C1 segment of cervical spinal cord (tissue), 14 donors: ENCODE data around the gene GRK3.
"Not testable (repeated sequence)": the region's sequence is repeated elsewhere in the genome, so short reads cannot be mapped to it uniquely, and the experiment has no call there.

Source experiments
- DNase-seq, 14 donors: peaks; one replicate each; lab custom pipeline; 2025; lab: John Stamatoyannopoulos, UW

Gene GRK3

GRCh38 chr22:25625747-25626623, 61.5 kb downstream of the GRK3 start:
- DNase-seq = not testable (repeated sequence)

- no peak for DNase-seq
Measured at GRCh38 chr22:25626624-25626990, 62.1 kb downstream of the GRK3 start.

GRCh38 chr22:25627271-25627852, 62.9 kb downstream of the GRK3 start:
- no peak for DNase-seq

- no peak for DNase-seq
Measured at GRCh38 chr22:25628494-25628893, 64.0 kb downstream of the GRK3 start.

- no peak for DNase-seq
Measured at GRCh38 chr22:25629613-25630012, 65.1 kb downstream of the GRK3 start.

- DNase-seq = no peak
Measured at GRCh38 chr22:25630447-25630846, 66.0 kb downstream of the GRK3 start.

- DNase-seq = no peak
Measured at GRCh38 chr22:25636323-25636722, 71.8 kb downstream of the GRK3 start.

GRCh38 chr22:25637032-25637431, 72.6 kb downstream of the GRK3 start:
- DNase-seq = no peak

GRCh38 chr22:25637672-25638071, 73.2 kb downstream of the GRK3 start:
- DNase-seq = no peak

- DNase-seq = no peak
Measured at GRCh38 chr22:25638638-25639037, 74.2 kb downstream of the GRK3 start.

GRCh38 chr22:25641650-25642049, 77.2 kb downstream of the GRK3 start:
- DNase-seq = no peak

- no peak for DNase-seq
Measured at GRCh38 chr22:25643232-25644000, 78.9 kb downstream of the GRK3 start.

GRCh38 chr22:25644122-25644521, 79.6 kb downstream of the GRK3 start:
- DNase-seq = no peak

- no peak for DNase-seq
Measured at GRCh38 chr22:25645266-25645665, 80.8 kb downstream of the GRK3 start.

- no peak for DNase-seq
Measured at GRCh38 chr22:25645964-25646363, 81.5 kb downstream of the GRK3 start.

GRCh38 chr22:25650833-25651232, 86.4 kb downstream of the GRK3 start:
- no peak for DNase-seq

GRCh38 chr22:25651332-25652085, 87.0 kb downstream of the GRK3 start:
- no peak for DNase-seq

- DNase-seq = no peak
Measured at GRCh38 chr22:25654676-25655075, 90.2 kb downstream of the GRK3 start.

- DNase-seq = no peak
Measured at GRCh38 chr22:25655371-25655935, 91.0 kb downstream of the GRK3 start.

- no peak for DNase-seq
Measured at GRCh38 chr22:25656724-25657123, 92.2 kb downstream of the GRK3 start.

- no peak for DNase-seq
Measured at GRCh38 chr22:25658633-25659032, 94.2 kb downstream of the GRK3 start.
